HEK293 (cell line): Measurements from ENCODE around the gene RABL3.

Experiments
- ATF2 ChIP-seq: fragments of 450-650 bp; formaldehyde crosslinking; IDR thresholded peaks from 2 replicates; pipeline ENCODE4 v1.5.1; 2016; ENCODE audit warnings: missing biosample characterization, missing genetic modification characterization, low read depth
- GLIS1 ChIP-seq: fragments of 450-650 bp; formaldehyde crosslinking; IDR thresholded peaks from 2 replicates; pipeline ENCODE4 v1.5.1; 2016; ENCODE audit warnings: missing biosample characterization, missing genetic modification characterization
- GLIS2 ChIP-seq: fragments of 450-650 bp; formaldehyde crosslinking; IDR thresholded peaks from 2 replicates; pipeline ENCODE4 v1.5.1; 2016; ENCODE audit warnings: missing biosample characterization, missing genetic modification characterization
- KLF10 ChIP-seq: fragments of 450-650 bp; IDR thresholded peaks from 2 replicates; pipeline ENCODE4 v1.5.1; 2018; ENCODE audit warnings: missing biosample characterization, mild to moderate bottlenecking, missing genetic modification characterization
- MZF1 ChIP-seq: fragments of 450-650 bp; formaldehyde crosslinking; IDR thresholded peaks from 2 replicates; pipeline ENCODE4 v1.5.1; 2017; ENCODE audit warnings: missing biosample characterization, missing genetic modification characterization, borderline replicate concordance
- PBX3 ChIP-seq: sonication (generic); formaldehyde crosslinking; IDR thresholded peaks from 2 replicates; pipeline ENCODE4 v1.8.1; 2022; ENCODE audit warnings: mild to moderate bottlenecking, moderate library complexity, missing genetic modification reagents
- SETDB1 ChIP-seq: IDR thresholded peaks from one replicate; pipeline ENCODE4 v1.6.1; 2017; ENCODE audit warnings: mild to moderate bottlenecking, low read length, moderate library complexity, mixed read lengths; ENCODE audit not compliant: insufficient read length
- YY1 ChIP-seq: fragments of 450-650 bp; formaldehyde crosslinking; IDR thresholded peaks from 2 replicates; pipeline ENCODE4 v1.5.1; 2018; ENCODE audit warnings: missing biosample characterization, missing genetic modification characterization
- YY2 ChIP-seq: fragments of 450-650 bp; formaldehyde crosslinking; IDR thresholded peaks from 2 replicates; pipeline ENCODE4 v1.5.1; 2016; ENCODE audit warnings: missing biosample characterization, missing genetic modification characterization
- ZNF10 ChIP-seq: fragments of 450-650 bp; formaldehyde crosslinking; IDR thresholded peaks from 2 replicates; pipeline ENCODE4 v1.5.1; 2017; ENCODE audit warnings: missing biosample characterization, missing genetic modification characterization
- ZNF132 ChIP-seq: fragments of 450-650 bp; formaldehyde crosslinking; IDR thresholded peaks from 2 replicates; pipeline ENCODE4 v1.5.1; 2017; ENCODE audit warnings: missing biosample characterization, missing genetic modification characterization, borderline replicate concordance
- ZNF140 ChIP-seq: fragments of 450-650 bp; formaldehyde crosslinking; IDR thresholded peaks from 2 replicates; pipeline ENCODE4 v1.5.1; 2016; ENCODE audit warnings: missing biosample characterization, missing genetic modification characterization
- ZNF223 ChIP-seq: fragments of 450-650 bp; formaldehyde crosslinking; IDR thresholded peaks from 2 replicates; pipeline ENCODE4 v1.5.1; 2016; ENCODE audit warnings: missing biosample characterization, missing genetic modification characterization
- ZNF23 ChIP-seq: fragments of 450-650 bp; formaldehyde crosslinking; IDR thresholded peaks from 2 replicates; pipeline ENCODE4 v1.5.1; 2016; ENCODE audit warnings: missing biosample characterization, missing genetic modification characterization, borderline replicate concordance
- ZNF266 ChIP-seq: fragments of 450-650 bp; formaldehyde crosslinking; IDR thresholded peaks from 2 replicates; pipeline ENCODE4 v1.5.1; 2016; ENCODE audit warnings: missing biosample characterization, missing genetic modification characterization, low read depth
- ZNF280C ChIP-seq: fragments of 450-650 bp; formaldehyde crosslinking; IDR thresholded peaks from 2 replicates; pipeline ENCODE4 v1.5.1; 2016; ENCODE audit warnings: missing biosample characterization, missing genetic modification characterization
- ZNF341 ChIP-seq: fragments of 450-650 bp; formaldehyde crosslinking; IDR thresholded peaks from 2 replicates; pipeline ENCODE4; 2016; ENCODE audit warnings: low read depth, missing biosample characterization, missing genetic modification characterization
- ZNF354C ChIP-seq: fragments of 450-650 bp; formaldehyde crosslinking; IDR thresholded peaks from 2 replicates; pipeline ENCODE4 v1.5.1; 2016; ENCODE audit warnings: missing biosample characterization, missing genetic modification characterization, low read depth, borderline replicate concordance
- ZNF366 ChIP-seq: fragments of 450-650 bp; formaldehyde crosslinking; conservative IDR thresholded peaks from 2 replicates; pipeline ENCODE4 v1.5.1; 2016; ENCODE audit warnings: missing biosample characterization, missing genetic modification characterization
- ZNF510 ChIP-seq: fragments of 450-650 bp; formaldehyde crosslinking; IDR thresholded peaks from 2 replicates; pipeline ENCODE4 v1.5.1; 2018; ENCODE audit warnings: mild to moderate bottlenecking, missing genetic modification characterization, missing biosample characterization; ENCODE audit not compliant: insufficient replicate concordance
- ZNF518A ChIP-seq: fragments of 450-650 bp; formaldehyde crosslinking; conservative IDR thresholded peaks from 2 replicates; pipeline ENCODE4 v1.5.1; 2016; ENCODE audit warnings: low read depth, missing biosample characterization, missing genetic modification characterization
- ZNF580 ChIP-seq: fragments of 450-650 bp; formaldehyde crosslinking; IDR thresholded peaks from 2 replicates; pipeline ENCODE4 v1.5.1; 2016; ENCODE audit warnings: missing biosample characterization, missing genetic modification characterization
- ZNF585B ChIP-seq: fragments of 450-650 bp; formaldehyde crosslinking; IDR thresholded peaks from 2 replicates; pipeline ENCODE4 v1.5.1; 2016; ENCODE audit warnings: missing biosample characterization, missing genetic modification characterization
- ZNF596 ChIP-seq: fragments of 450-650 bp; IDR thresholded peaks from 2 replicates; pipeline ENCODE4 v1.5.0; 2018; ENCODE audit warnings: missing biosample characterization, mild to moderate bottlenecking, missing genetic modification characterization, moderate library complexity
- ZNF600 ChIP-seq: fragments of 450-650 bp; formaldehyde crosslinking; IDR thresholded peaks from 2 replicates; pipeline ENCODE4 v1.5.1; 2016; ENCODE audit warnings: missing biosample characterization, missing genetic modification characterization
- ZNF629 ChIP-seq: fragments of 450-650 bp; formaldehyde crosslinking; IDR thresholded peaks from 2 replicates; pipeline ENCODE4 v1.5.1; 2017; ENCODE audit warnings: missing biosample characterization, missing genetic modification characterization
- ZNF692 ChIP-seq: fragments of 450-650 bp; formaldehyde crosslinking; IDR thresholded peaks from 2 replicates; pipeline ENCODE4 v1.5.1; 2016; ENCODE audit warnings: missing biosample characterization, missing genetic modification characterization
- ZNF76 ChIP-seq: fragments of 450-650 bp; formaldehyde crosslinking; IDR thresholded peaks from 2 replicates; pipeline ENCODE4; 2016; ENCODE audit warnings: low read depth, missing biosample characterization, missing genetic modification characterization, borderline replicate concordance
- ZXDB ChIP-seq: fragments of 450-650 bp; formaldehyde crosslinking; IDR thresholded peaks from 2 replicates; pipeline ENCODE4 v1.5.1; 2016; ENCODE audit warnings: missing biosample characterization, missing genetic modification characterization

Gene RABL3

GRCh38 chr3:120742198-120742848 lies at the start of gene RABL3, which contains the start of gene GTF2E1 (continued):
- TF ChIP-seq ZNF596 (tag by site-specific recombination) (no peak), SETDB1 (peak; percentile 12), ZNF10 (tag by site-specific recombination) (0 out of 2 replicates have a peak, but pooled peaks have one; percentile 21), PBX3 (CRISPR knock-in tag) (no peak), ZNF585B (tag by site-specific recombination) (no peak), ZNF510 (tag by site-specific recombination) (no peak), ZNF140 (tag by site-specific recombination) (no peak), ZNF692 (tag by site-specific recombination) (no peak), ZNF76 (peak; percentile 86), ZNF223 (no peak), ZNF23 (tag by site-specific recombination) (no peak), ZNF366 (tag by site-specific recombination) (no peak), MZF1 (tag by site-specific recombination) (no peak), KLF10 (tag by site-specific recombination) (peak; percentile 73), ZNF266 (no peak), ZNF629 (tag by site-specific recombination) (0 out of 2 replicates have a peak, but pooled peaks have one; percentile 47), ZNF132 (tag by site-specific recombination) (no peak), ZNF341 (tag by site-specific recombination) (peak; percentile 62), GLIS2 (tag by site-specific recombination) (peak; percentile 48), ATF2 (tag by site-specific recombination) (no peak), ZXDB (peak; percentile 62), ZNF280C (tag by site-specific recombination) (no peak), GLIS1 (tag by site-specific recombination) (peak; percentile 45; the same call in 1 of the 2 replicates), ZNF518A (peak; percentile 45; the same call in 1 of the 2 replicates), ZNF354C (tag by site-specific recombination) (no peak), YY1 (peak; percentile 90), ZNF600 (no peak), YY2 (peak; percentile 74; the same call in 1 of the 2 replicates), ZNF580 (tag by site-specific recombination) (peak; percentile 97)
